ENCODE data around the gene PDE7B. TPM values are rescaled to one million over a fixed set of nuclear protein-coding genes. Genes with fewer than 3 reads are reported as not detected.

PDE7B gene
- total RNA-seq, 1 experiment from 2014 or later, result 7.1 TPM

DNA sequence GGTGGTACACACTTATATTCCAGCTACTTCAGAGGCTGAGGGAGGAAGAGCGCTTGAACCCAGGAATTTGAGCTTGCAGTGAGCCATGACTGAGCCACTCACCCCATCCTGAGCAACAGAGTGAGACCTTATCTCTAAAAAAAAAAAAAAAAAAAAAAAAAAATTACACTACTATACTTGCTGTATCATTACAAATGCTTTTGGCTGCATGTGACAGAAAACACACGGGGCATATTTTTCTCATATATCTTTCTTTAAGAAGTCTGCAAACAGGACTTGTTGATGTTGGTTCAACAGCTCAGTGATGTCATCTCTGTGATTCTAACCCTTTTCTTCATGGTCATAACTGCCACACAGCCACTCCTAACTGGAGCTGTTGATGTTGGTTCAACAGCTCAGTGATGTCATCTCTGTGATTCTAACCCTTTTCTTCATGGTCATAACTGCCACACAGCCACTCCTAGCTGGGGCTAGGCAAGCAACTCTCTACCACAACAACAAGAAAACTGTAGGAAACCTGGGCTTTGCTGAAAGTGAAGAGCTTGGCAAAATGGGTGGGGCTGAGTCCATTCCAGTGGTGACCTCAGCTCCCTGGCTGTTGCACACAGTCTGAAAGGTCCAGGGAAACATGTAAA, 378.8 kb downstream of the PDE7B start:
- no peak for DNase-seq (ENCODE audit: low read depth, low spot score)
- in situ Hi-C loops (cut with HindIII; ENCODE audit: low pct_unique_long_range_greater_than_20kb, low sequenced_read_pairs), result no loop called here

DNA sequence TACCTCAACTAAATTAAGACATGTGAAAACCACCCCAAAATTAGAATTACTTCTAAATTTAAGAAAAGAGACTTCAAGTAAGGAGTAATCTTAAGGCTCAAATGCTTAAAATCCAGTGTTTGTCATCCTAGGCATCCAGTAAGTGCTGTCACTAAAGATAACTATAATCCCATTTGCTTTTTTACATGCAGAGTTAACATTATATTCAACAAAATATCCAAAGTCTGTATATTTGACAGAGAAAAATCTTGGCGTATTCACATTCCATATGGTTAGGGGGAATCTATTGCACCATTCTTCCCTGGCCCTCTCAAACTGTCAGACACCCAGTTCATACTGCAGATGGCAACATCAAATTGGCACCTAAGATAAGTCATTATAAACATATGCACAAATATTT, 381.2 kb downstream of the PDE7B start:
- in situ Hi-C loops (cut with HindIII; ENCODE audit: low pct_unique_long_range_greater_than_20kb, low sequenced_read_pairs), result no loop called here
- no peak for DNase-seq (ENCODE audit: low read depth, low spot score)

DNA sequence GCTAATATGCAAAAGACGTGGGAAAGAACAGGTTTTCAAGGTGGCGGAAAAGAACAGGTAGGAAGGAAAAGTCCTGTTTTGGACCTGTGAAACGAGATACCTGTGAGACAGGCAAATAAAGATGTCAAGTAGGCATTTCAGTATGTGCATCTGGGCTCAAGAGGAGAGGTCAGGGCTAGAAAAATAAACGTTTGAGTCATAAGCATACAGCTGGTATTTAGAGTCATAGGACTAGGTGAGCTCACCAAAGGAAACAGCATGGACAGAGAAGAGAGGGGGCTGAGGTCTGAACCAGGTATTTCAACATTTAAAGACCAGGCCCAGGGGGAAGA, 383.7 kb downstream of the PDE7B start:
- in situ Hi-C loops (cut with HindIII; ENCODE audit: low pct_unique_long_range_greater_than_20kb, low sequenced_read_pairs), result no loop called here
- no peak for DNase-seq (ENCODE audit: low read depth, low spot score)

DNA sequence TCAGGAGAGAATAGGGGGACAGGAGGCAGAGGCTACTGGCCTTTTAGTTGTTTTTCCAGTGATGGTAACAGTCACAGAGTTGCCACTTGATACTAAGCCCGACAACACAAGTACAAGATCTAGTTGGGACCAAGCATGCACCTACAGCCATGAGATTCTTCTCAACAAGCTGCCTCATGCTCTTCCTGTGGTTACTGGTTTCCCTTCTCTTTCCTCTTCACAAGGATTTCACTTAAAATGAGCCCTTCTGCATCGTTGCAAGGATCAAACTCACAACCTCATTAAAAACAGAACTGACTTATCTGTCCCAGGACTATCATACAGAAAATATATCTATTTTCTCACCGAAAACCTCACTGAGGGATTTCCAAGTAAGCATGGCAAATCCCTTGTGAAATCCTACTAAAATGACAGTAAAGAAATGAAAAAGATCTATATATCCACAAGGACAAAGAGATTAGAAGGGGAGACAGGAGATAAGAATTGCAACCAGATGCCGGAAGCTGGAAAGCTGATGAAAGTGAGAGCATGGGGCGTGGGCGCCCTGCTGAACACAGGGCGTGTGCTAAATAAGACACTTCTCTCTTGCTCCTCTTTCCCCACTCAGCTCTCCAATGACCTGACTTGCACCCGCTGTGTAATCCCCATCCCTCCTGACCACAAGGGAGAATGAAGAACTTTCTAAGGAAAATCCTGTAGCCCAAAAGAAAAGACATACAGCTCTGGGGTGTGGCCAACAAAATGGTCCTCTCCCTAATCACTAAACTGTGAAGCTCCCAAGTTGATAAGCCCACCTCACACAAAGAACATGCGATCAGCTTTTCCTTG, 385.2 kb downstream of the PDE7B start:
- DNase-seq (ENCODE audit: low read depth, low spot score), result no peak
- in situ Hi-C loops (cut with HindIII; ENCODE audit: low pct_unique_long_range_greater_than_20kb, low sequenced_read_pairs), result no loop called here

DNA sequence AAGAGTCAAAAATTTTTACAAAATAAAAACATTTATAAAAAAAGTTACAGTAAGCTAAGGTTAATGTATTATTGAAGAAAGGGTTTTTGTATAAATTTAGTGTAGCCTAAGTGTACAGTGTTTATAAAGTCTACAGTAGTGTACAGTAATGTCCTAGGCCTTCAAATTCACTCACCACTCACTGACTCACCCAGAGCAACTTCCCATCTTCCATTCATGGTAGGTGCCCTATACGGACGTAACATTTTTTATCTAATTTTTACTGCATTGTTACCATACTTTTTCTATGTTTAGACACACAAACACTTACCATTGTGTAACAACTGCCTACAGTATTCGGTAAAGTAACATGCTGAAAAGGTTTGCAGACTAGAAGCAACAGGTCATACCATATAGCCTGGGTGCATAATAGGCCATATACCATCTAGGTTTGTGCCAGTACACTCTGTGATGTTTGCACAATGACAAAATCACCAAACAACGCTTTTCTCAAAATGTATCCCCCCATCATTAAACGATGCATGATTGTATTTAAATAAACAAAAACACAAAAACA, 392.6 kb downstream of the PDE7B start:
- in situ Hi-C loops (cut with HindIII; ENCODE audit: low pct_unique_long_range_greater_than_20kb, low sequenced_read_pairs), result no loop called here
- DNase-seq (ENCODE audit: low read depth, low spot score), result no peak
